Stimulated activated memory B cell treated with anti-CD40 and anti-IgM and Interleukin-4, amounts not matched to agents 10 μg/mL and 1 μg/mL and 100 μg/mL, for 72 hours (primary cell): ENCODE data around the gene COL9A3.

Experiments
- ATAC-seq: fragments of 150-1000 bp; cut with Tn5 transposase; 2 replicates; pipeline ENCODE4 v1.10.0; 2021
- H3K27ac Mint-ChIP-seq: one replicate; pipeline ENCODE4 v1.8.0; 2022; ENCODE audit warnings: mild to moderate bottlenecking, mixed read lengths
- H3K27me3 Mint-ChIP-seq: one replicate; pipeline ENCODE4 v1.8.0; 2022; ENCODE audit warnings: mixed read lengths
- H3K36me3 Mint-ChIP-seq: one replicate; pipeline ENCODE4 v1.8.0; 2022; ENCODE audit warnings: mixed read lengths
- H3K4me1 Mint-ChIP-seq: one replicate; pipeline ENCODE4 v1.8.0; 2022; ENCODE audit warnings: mixed read lengths
- H3K4me3 Mint-ChIP-seq: one replicate; pipeline ENCODE4 v1.8.0; 2022; ENCODE audit warnings: mild to moderate bottlenecking, moderate library complexity, mixed read lengths
- H3K9me3 Mint-ChIP-seq: one replicate; pipeline ENCODE4 v1.8.0; 2022; ENCODE audit warnings: mixed read lengths

COL9A3 gene

GRCh38 chr20:62787866-62788265 lies 29.0 kb upstream of the COL9A3 start:
- H3K4me1 Mint-ChIP-seq = peaks cover 21% of the 10 kb centered on the region
- no peaks in the 10 kb centered on the region for H3K27me3 Mint-ChIP-seq
- H3K27ac Mint-ChIP-seq = peak overlapping the region; percentile 64
- no peak for ATAC-seq
- H3K9me3 Mint-ChIP-seq = peaks cover 8% of the 10 kb centered on the region
- H3K4me3 Mint-ChIP-seq = no peak overlapping the region
- no peaks in the 10 kb centered on the region for H3K36me3 Mint-ChIP-seq

- Mint-ChIP-seq H3K27ac (no peak overlapping the region), H3K9me3 (peaks cover 8% of the 10 kb centered on the region), H3K36me3 (no peaks in the 10 kb centered on the region), H3K27me3 (no peaks in the 10 kb centered on the region), H3K4me3 (no peak overlapping the region), H3K4me1 (peaks cover 28% of the 10 kb centered on the region)
- no peak for ATAC-seq
Observed at GRCh38 chr20:62788607-62789006, 28.2 kb upstream of the COL9A3 start.

- Mint-ChIP-seq H3K4me3 (no peak overlapping the region), H3K36me3 (no peaks in the 10 kb centered on the region), H3K27ac (no peak overlapping the region), H3K9me3 (peaks cover 8% of the 10 kb centered on the region), H3K4me1 (peaks cover 38% of the 10 kb centered on the region), H3K27me3 (no peaks in the 10 kb centered on the region)
- no peak for ATAC-seq
Observed at GRCh38 chr20:62790075-62790474, 26.8 kb upstream of the COL9A3 start.

GRCh38 chr20:62791301-62792181 lies 25.3 kb upstream of the COL9A3 start:
- no peaks in the 10 kb centered on the region for H3K27me3 Mint-ChIP-seq
- no peak overlapping the region for H3K4me3 Mint-ChIP-seq
- H3K36me3 Mint-ChIP-seq = no peaks in the 10 kb centered on the region
- ATAC-seq = no peak
- peak overlapping the region; percentile 89 for H3K27ac Mint-ChIP-seq
- H3K9me3 Mint-ChIP-seq = peaks cover 8% of the 10 kb centered on the region
- peaks cover 44% of the 10 kb centered on the region for H3K4me1 Mint-ChIP-seq

GRCh38 chr20:62792182-62792939 lies 24.5 kb upstream of the COL9A3 start:
- H3K4me3 Mint-ChIP-seq = no peak overlapping the region
- H3K27me3 Mint-ChIP-seq = no peaks in the 10 kb centered on the region
- H3K4me1 Mint-ChIP-seq = peaks cover 46% of the 10 kb centered on the region
- H3K36me3 Mint-ChIP-seq = peaks cover under 1% of the 10 kb centered on the region
- no peak for ATAC-seq
- peaks cover 5% of the 10 kb centered on the region for H3K9me3 Mint-ChIP-seq
- H3K27ac Mint-ChIP-seq = peak overlapping the region; percentile 89

- H3K4me3 Mint-ChIP-seq = peak overlapping the region; percentile 38
- peak overlapping the region; percentile 89 for H3K27ac Mint-ChIP-seq
- H3K4me1 Mint-ChIP-seq = peaks cover 49% of the 10 kb centered on the region
- no peaks in the 10 kb centered on the region for H3K9me3 Mint-ChIP-seq
- no peak for ATAC-seq
- H3K36me3 Mint-ChIP-seq = peaks cover 6% of the 10 kb centered on the region
- no peaks in the 10 kb centered on the region for H3K27me3 Mint-ChIP-seq
Observed at GRCh38 chr20:62792940-62793756, 23.7 kb upstream of the COL9A3 start.

GRCh38 chr20:62793757-62794006 lies 23.2 kb upstream of the COL9A3 start:
- Mint-ChIP-seq H3K9me3 (no peaks in the 10 kb centered on the region), H3K27ac (peak overlapping the region; percentile 89), H3K4me3 (peak overlapping the region; percentile 71), H3K4me1 (peaks cover 54% of the 10 kb centered on the region), H3K27me3 (no peaks in the 10 kb centered on the region), H3K36me3 (peaks cover 12% of the 10 kb centered on the region)
- no peak for ATAC-seq

GRCh38 chr20:62794007-62794724 lies 22.7 kb upstream of the COL9A3 start:
- ATAC-seq = peak; percentile 88
- Mint-ChIP-seq H3K4me1 (peaks cover 59% of the 10 kb centered on the region), H3K4me3 (peak overlapping the region; percentile 82), H3K27ac (peak overlapping the region; percentile 89), H3K9me3 (no peaks in the 10 kb centered on the region), H3K27me3 (no peaks in the 10 kb centered on the region), H3K36me3 (peaks cover 17% of the 10 kb centered on the region)

GRCh38 chr20:62795023-62795761 lies 21.7 kb upstream of the COL9A3 start:
- ATAC-seq = no peak
- Mint-ChIP-seq H3K27me3 (no peaks in the 10 kb centered on the region), H3K27ac (peak overlapping the region; percentile 89), H3K36me3 (peaks cover 27% of the 10 kb centered on the region), H3K4me1 (peaks cover 61% of the 10 kb centered on the region), H3K9me3 (no peaks in the 10 kb centered on the region), H3K4me3 (peak overlapping the region; percentile 82)

- ATAC-seq = no peak
- H3K36me3 Mint-ChIP-seq = peaks cover 29% of the 10 kb centered on the region
- no peaks in the 10 kb centered on the region for H3K9me3 Mint-ChIP-seq
- H3K27me3 Mint-ChIP-seq = no peaks in the 10 kb centered on the region
- peaks cover 53% of the 10 kb centered on the region for H3K4me1 Mint-ChIP-seq
- H3K4me3 Mint-ChIP-seq = peak overlapping the region; percentile 90
- peak overlapping the region; percentile 80 for H3K27ac Mint-ChIP-seq
Observed at GRCh38 chr20:62796699-62797491, 20.0 kb upstream of the COL9A3 start.

GRCh38 chr20:62797671-62798532 lies 18.9 kb upstream of the COL9A3 start:
- Mint-ChIP-seq H3K27ac (peak overlapping the region; percentile 80), H3K36me3 (peaks cover 29% of the 10 kb centered on the region), H3K4me3 (peak overlapping the region; percentile 90), H3K27me3 (no peaks in the 10 kb centered on the region), H3K4me1 (peaks cover 48% of the 10 kb centered on the region), H3K9me3 (no peaks in the 10 kb centered on the region)
- ATAC-seq = no peak

GRCh38 chr20:62799036-62799435 lies 17.8 kb upstream of the COL9A3 start:
- Mint-ChIP-seq H3K4me3 (no peak overlapping the region), H3K27ac (peak overlapping the region; percentile 60), H3K27me3 (no peaks in the 10 kb centered on the region), H3K9me3 (no peaks in the 10 kb centered on the region), H3K4me1 (peaks cover 42% of the 10 kb centered on the region), H3K36me3 (peaks cover 29% of the 10 kb centered on the region)
- ATAC-seq = no peak

- no peak overlapping the region for H3K27ac Mint-ChIP-seq
- no peaks in the 10 kb centered on the region for H3K27me3 Mint-ChIP-seq
- no peaks in the 10 kb centered on the region for H3K9me3 Mint-ChIP-seq
- ATAC-seq = no peak
- H3K36me3 Mint-ChIP-seq = peaks cover 29% of the 10 kb centered on the region
- peaks cover 44% of the 10 kb centered on the region for H3K4me1 Mint-ChIP-seq
- H3K4me3 Mint-ChIP-seq = no peak overlapping the region
Observed at GRCh38 chr20:62799459-62799858, 17.4 kb upstream of the COL9A3 start.
